Stimulated activated CD4-positive, alpha-beta T cell treated with anti-CD3 and anti-CD28 coated beads, Interleukin-2, amount 100 ng/mL, for 4 hours (primary cell): ENCODE data around the gene TRAPPC14.
"Not testable (repeated sequence)": the region's sequence is repeated elsewhere in the genome, so short reads cannot be mapped to it uniquely, and the experiment has no call there.

ENCODE experiments used
- DNase-seq: peaks from one replicate; pipeline ENCODE4 v3.0.0-alpha.2; 2020; ENCODE audit warnings: low read depth

The TRAPPC14 gene, protein sequence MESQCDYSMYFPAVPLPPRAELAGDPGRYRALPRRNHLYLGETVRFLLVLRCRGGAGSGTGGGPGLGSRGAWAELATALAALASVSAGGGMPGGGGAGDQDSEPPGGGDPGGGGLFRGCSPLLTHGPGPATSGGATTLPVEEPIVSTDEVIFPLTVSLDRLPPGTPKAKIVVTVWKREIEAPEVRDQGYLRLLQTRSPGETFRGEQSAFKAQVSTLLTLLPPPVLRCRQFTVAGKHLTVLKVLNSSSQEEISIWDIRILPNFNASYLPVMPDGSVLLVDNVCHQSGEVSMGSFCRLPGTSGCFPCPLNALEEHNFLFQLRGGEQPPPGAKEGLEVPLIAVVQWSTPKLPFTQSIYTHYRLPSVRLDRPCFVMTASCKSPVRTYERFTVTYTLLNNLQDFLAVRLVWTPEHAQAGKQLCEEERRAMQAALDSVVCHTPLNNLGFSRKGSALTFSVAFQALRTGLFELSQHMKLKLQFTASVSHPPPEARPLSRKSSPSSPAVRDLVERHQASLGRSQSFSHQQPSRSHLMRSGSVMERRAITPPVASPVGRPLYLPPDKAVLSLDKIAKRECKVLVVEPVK

DNA sequence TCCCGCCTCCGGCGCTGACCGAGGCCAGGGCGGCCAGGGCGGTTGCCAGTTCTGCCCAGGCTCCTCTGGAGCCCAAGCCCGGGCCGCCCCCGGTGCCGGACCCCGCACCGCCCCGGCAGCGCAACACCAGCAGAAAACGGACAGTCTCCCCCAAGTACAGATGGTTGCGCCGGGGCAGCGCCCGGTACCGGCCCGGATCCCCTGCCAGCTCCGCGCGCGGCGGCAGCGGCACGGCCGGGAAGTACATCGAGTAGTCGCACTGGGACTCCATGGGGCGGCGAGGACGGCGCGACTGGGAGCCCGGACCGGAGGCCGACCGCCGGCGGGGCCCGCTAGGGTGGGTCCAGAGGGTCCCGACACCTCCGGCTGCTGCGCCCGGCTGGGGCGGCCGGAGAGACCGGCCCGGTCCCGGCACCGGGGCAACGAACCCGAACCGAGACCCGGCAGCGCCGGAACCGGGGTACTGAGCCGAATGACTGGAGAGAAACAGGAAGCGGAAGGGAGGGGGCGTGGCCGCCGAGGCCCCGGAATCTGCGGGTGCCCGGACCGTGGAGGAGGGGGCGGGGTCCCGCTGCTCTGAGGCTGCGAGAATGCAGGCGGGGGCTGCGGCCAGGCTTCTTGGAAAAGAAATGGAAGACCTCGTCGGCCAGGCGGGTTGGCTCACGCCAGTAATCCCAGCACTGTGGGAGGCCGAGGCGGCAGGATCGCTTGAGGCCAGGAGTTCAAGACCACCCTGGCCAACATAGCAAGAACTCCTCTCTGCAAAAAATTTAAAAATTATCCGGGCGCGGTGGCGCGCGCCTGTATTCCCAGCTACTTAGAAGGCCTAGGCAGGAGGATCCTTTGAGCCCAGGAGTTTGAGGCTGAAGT is at the start of gene TRAPPC14:
TRAPPC14 (minus strand) TSS at position 495 of the 870 bp plus-strand sequence; CDS start at position 271, 224 bp downstream.
- peak; percentile 90 for DNase-seq

GRCh38 chr7:100204454-100204853 is 45.9 kb upstream of the TRAPPC14 start:
- DNase-seq = no peak

- no peak for DNase-seq
Observed at GRCh38 chr7:100200693-100201092, 42.2 kb upstream of the TRAPPC14 start.

DNA sequence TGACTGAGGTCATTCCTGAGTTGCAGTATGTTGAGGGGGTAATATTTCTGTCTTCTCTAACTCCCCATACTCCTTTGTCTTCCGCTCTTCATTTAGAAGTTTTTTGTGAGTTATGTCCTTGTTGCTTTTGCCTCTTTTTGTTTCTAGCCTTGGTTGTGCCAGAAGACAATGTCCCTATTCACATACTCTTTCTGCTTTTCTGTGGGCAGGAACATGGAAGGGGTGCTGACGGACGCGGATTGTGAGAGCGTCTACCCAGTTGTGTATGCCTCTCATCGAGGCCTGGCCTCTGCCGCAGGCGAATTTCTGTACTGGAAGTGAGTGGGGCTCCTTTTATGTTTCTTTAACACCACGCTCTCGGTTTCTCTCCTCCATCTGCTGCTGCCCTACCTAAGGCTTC is 39.7 kb upstream of the TRAPPC14 start:
- DNase-seq = no peak

DNA sequence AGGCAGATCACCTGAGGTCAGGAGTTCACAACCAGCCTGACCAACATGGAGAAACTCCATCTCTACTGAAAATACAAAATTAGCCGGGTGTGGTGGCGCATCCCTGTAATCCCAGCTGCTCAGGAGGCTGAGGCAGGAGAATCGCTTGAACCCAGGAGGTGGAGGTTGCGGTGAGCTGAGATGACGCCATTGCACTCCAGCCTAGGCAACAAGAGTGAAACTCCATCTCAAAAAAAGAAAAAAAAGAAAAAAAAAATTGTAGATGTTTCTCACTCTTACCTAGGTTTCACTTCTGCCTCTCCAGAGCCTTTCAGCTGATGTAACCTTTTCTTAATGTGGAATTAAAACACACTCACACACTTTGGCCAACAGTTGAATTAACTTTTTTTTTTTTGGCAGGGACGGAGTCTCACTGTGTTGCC is 37.4 kb upstream of the TRAPPC14 start:
- not testable (repeated sequence) for DNase-seq

- no peak for DNase-seq
Observed at GRCh38 chr7:100195222-100195621, 36.7 kb upstream of the TRAPPC14 start.

GRCh38 chr7:100192969-100193368 is 34.4 kb upstream of the TRAPPC14 start:
- DNase-seq = no peak

GRCh38 chr7:100192281-100192862 is 33.8 kb upstream of the TRAPPC14 start:
- DNase-seq = not testable (repeated sequence)

DNA sequence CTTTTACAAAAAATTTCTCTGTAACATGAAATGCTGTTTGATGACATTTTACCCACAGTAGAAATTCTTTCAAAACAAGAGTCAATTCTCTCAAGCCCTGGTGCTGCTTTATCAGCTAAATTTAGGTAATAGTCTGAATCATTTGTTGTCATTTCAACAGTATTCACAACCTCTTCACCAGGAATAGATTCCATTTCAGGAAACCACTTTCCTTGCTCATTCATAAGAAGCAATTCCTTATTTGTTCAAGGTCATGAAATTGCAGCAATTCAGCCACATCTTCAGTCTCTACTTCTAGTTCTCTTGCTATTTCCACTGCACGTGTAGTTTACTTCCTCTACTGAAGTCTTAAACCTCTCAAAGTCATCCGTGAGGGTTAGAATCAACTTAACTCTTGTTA is 33.3 kb upstream of the TRAPPC14 start:
- no peak for DNase-seq

- DNase-seq = no peak
Observed at GRCh38 chr7:100190048-100190711, 31.7 kb upstream of the TRAPPC14 start.

- DNase-seq = no peak
Observed at GRCh38 chr7:100189061-100189460, 30.5 kb upstream of the TRAPPC14 start.

GRCh38 chr7:100185726-100186125 is 27.2 kb upstream of the TRAPPC14 start:
- DNase-seq = no peak

DNA sequence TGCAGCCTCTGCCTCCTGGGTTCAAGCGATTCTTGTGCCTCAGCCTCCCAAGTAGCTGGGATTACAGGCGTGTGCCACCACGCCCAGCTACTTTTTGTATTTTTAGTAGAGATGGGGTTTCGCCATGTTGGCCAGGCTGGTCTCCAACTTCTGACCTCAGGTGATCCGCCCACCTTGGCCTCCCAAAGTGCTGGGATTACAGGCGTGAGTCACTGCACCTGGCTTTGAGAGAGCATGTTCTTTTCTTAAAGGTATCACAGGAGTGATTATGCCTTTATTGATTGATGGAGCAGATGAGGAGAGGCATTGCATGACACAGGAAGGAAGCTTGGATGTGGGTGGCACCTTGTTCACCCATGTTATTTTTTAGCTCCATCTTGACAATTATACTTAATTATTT is 24.6 kb upstream of the TRAPPC14 start:
- not testable (repeated sequence) for DNase-seq

GRCh38 chr7:100182616-100183015 is 24.1 kb upstream of the TRAPPC14 start:
- not testable (repeated sequence) for DNase-seq

- DNase-seq = not testable (repeated sequence)
Observed at GRCh38 chr7:100180084-100180483, 21.6 kb upstream of the TRAPPC14 start.

- peak; percentile 98 for DNase-seq
Observed at GRCh38 chr7:100177045-100178001, 18.8 kb upstream of the TRAPPC14 start, which contains the start of the genes GPC2 and STAG3. Gene GPC2 (minus strand): TSS chr7:100177381. CDS start chr7:100177199, 182 bp downstream. Gene STAG3 (plus strand): TSS chr7:100177918. CDS start chr7:100180557, 2,639 bp downstream.

GRCh38 chr7:100176096-100177044 is 17.8 kb upstream of the TRAPPC14 start:
- no peak for DNase-seq

DNA sequence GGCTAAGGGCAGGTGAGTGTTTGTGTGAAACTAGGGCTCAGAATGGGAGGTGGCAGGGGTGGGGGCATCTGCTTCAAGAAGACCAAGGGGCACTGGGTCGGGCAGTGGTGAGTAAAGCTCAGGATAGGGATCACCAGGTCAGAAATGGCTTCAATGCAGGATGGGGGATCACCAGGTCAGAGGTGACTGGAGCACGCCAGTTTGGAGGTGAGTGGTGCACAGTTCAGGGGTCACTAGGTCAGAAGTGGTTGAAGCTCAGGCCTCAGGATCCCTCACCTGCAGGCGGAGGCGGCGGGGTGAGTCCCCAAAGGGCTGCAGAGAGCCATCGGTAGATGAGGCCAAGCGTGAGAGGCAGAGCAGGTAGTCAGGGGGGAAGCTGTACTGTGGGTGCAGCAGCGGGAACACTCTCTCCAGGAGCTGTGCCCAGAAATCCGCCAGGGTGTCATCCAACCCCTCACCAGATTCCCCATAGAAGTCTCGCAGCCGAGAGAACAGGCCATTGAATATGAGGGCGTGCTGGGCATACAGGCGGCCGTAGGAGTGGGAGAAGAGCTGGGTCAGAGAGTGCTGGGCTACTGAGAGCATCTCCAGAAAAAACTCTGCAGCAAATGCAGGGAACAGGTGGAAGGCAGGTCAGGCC is 16.9 kb upstream of the TRAPPC14 start:
- no peak for DNase-seq
